ENCODE results near the gene SPATA18. TPM values are rescaled to one million over a fixed set of nuclear protein-coding genes. Genes with fewer than 3 reads are reported as not detected.

Gene SPATA18
- total and polyA plus RNA-seq, 9 of the 15 experiments (the other 6 are each of a cell fraction or from before 2014, with no cell fraction given), result 0.09 TPM; not detected in 8

GRCh38 chr4:52038103-52038912, 12.8 kb upstream of the SPATA18 start, which contains the start of gene SGCB (continued):
- TF ChIP-seq ZNF780A (CRISPR knock-in tag; IDR thresholded peaks at IDR 0.05), result no peak
- TF ChIP-seq MAX (CRISPR knock-in tag; IDR thresholded peaks at IDR 0.05), result no peak
- TF ChIP-seq ARID1B (IDR thresholded peaks at IDR 0.05), result no peak

GRCh38 chr4:52045028-52045427, 6.1 kb upstream of the SPATA18 start:
- WGBS (ENCODE audit: insufficient coverage, low coverage, missing lambda C conversion rate), result 0% methylated on average over 1 of the region's 1 CpG
- H3K9ac ChIP-seq (ENCODE audit: insufficient read depth in 1 of 2, low read depth in 2 of 2, low read length in 2 of 2), result no peak overlapping the region
- ATAC-seq (no peak), FAIRE-seq (no peak), DNase-seq (ENCODE audit: extremely low read depth in 1 of 4, low spot score in 3 of 4) (no peak)
- H4K20me1 ChIP-seq (replicated peaks; ENCODE audit: control insufficient read depth, insufficient read depth, low read length), result no peaks in the 10 kb centered on the region
- no peak for TF ChIP-seq FOXJ3 (CRISPR knock-in tag; IDR thresholded peaks at IDR 0.05)
- no peak for TF ChIP-seq ZNF324 (CRISPR knock-in tag; IDR thresholded peaks at IDR 0.05)
- no peak for TF ChIP-seq RAD51 (IDR thresholded peaks at IDR 0.05; ENCODE audit: borderline replicate concordance, low read depth)
- no peak for TF ChIP-seq PKNOX1 (IDR thresholded peaks at IDR 0.05)
- no peak for TF ChIP-seq PBX2 (CRISPR knock-in tag; IDR thresholded peaks at IDR 0.05; ENCODE audit: low read depth)
- TF ChIP-seq PBX2 (tag; conservative IDR thresholded peaks at IDR 0.05; ENCODE audit: low read depth), result no peak
- TF ChIP-seq ZNF518B (CRISPR knock-in tag; IDR thresholded peaks at IDR 0.05), result no peak
- no peak overlapping the region for H2AFZ ChIP-seq (ENCODE audit: low read depth, low read length)
- no peaks in the 10 kb centered on the region for H3K9me3 ChIP-seq (replicated peaks; ENCODE audit: control insufficient read depth, insufficient read depth, low read depth, low read length)
- no peak overlapping the region for H3K4me3 ChIP-seq
- POLR2A ChIA-PET, result no interaction called here
- no TSS peak for BruUV-seq (replicated peaks)
- no peaks in the 10 kb centered on the region for H3K36me3 ChIP-seq (ENCODE audit: control insufficient read depth, insufficient read depth, low read length)
- no peaks in the 10 kb centered on the region for H3K27me3 ChIP-seq (ENCODE audit: control insufficient read depth in 2 of 2, insufficient read depth in 2 of 2, low read length in 2 of 2)
- intact Hi-C loops (cut with micrococcal nuclease) (no loop called here), in situ Hi-C loops (cut with MboI) (no loop called here)
- CTCF ChIA-PET (ENCODE audit: low intra/inter-chr PET ratio), result no interaction called here
- H3K9me1 ChIP-seq (ENCODE audit: control insufficient read depth, insufficient read depth, low read length), result no peaks in the 10 kb centered on the region
- no peak overlapping the region for H3K4me2 ChIP-seq (ENCODE audit: insufficient read depth, low read length)
- no peaks in the 10 kb centered on the region for H3K4me1 ChIP-seq (replicated peaks in 1 of 2; ENCODE audit: control insufficient read depth in 2 of 2, insufficient read depth in 2 of 2, low read length in 2 of 2)
- no peak overlapping the region for H3K27ac ChIP-seq (ENCODE audit: extremely low read depth, low read depth, low read length)
- no peaks in the 10 kb centered on the region for H3K79me2 ChIP-seq (ENCODE audit: control insufficient read depth, insufficient read depth, low read length)

Measured in K562 (cell line).